OCI-LY1 (cell line): Measurements from ENCODE around the gene FAAH2.

ENCODE experiments used
- CTCF ChIP-seq: fragments of 200-600 bp; sonication (generic), shearing (Covaris generic); IDR thresholded peaks from 2 replicates; pipeline ENCODE4 v1.5.1; 2017; ENCODE audit warnings: mild to moderate bottlenecking, antibody characterized with exemption, low read length, moderate library complexity, mixed read lengths
- EZH2 ChIP-seq: fragments of 200-600 bp; sonication (generic), shearing (Covaris generic); IDR thresholded peaks from 2 replicates; pipeline ENCODE4 v1.8.0; 2017; ENCODE audit warnings: borderline replicate concordance, mixed run types, mild to moderate bottlenecking, antibody characterized with exemption, low read length, moderate library complexity, mixed read lengths

DNA sequence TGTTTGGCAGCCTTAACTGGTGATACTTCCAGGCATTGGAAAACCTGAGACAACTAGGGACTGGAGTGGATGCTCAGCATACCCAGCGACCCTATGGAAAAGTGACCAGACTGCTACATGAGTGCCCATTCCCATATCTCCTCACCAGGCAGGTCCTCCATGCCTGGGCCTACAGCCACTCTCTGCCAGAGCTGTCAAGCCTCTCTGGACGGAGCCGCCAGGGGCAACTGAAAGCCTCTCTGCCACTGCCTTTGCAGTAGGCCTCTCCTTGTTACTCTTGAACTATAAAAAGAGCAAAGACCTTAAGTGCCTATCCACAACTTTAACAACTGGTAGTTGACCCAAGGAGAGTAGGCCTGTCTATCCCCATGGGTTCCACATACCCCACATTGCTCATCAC is 20.2 kb upstream of the FAAH2 start:
- no peak for TF ChIP-seq CTCF
- no peak for TF ChIP-seq EZH2
